Peyer's patch (tissue), 4 donors: ENCODE measurements around the gene MAG. TPM values are rescaled to one million over a fixed set of nuclear protein-coding genes. Genes with fewer than 3 reads are reported as not detected.

Experiments used
- DNase-seq, 3 donors: peaks; one replicate each; pipeline ENCODE4 v3.0.0-alpha.2; 2017 to 2019
- H3K27ac ChIP-seq, 4 donors: fragments of 200-600 bp; sonication (generic); one replicate each; pipeline ENCODE4 v1.5.1; 2016 to 2019
- H3K27me3 ChIP-seq, 2 donors: fragments of 200-600 bp; sonication (generic); one replicate each; pipeline ENCODE4 v1.5.1; 2019
- H3K36me3 ChIP-seq, 3 donors: fragments of 200-600 bp; sonication (generic); one replicate each; pipeline ENCODE4 v1.5.1; 2016 to 2019
- H3K4me1 ChIP-seq, 4 donors: fragments of 200-600 bp; sonication (generic); one replicate each; pipeline ENCODE4 v1.5.1; 2016 to 2019
- H3K4me3 ChIP-seq, 4 donors: fragments of 200-600 bp; sonication (generic); 1 replicate in 3 of 4; 2 replicates in 1 of 4; pipeline ENCODE4 v1.5.1; 2016 to 2019; ENCODE audit warnings: mild to moderate bottlenecking in 1 of 4
- H3K9me3 ChIP-seq, 4 donors: fragments of 200-600 bp; sonication (generic); one replicate each; pipeline ENCODE4 v1.5.1; 2016 to 2019; ENCODE audit warnings: mild to moderate bottlenecking in 1 of 4
- POLR2A ChIP-seq, 2 donors: fragments of 450-650 bp; IDR thresholded peaks; one replicate each; pipeline ENCODE4 v1.5.1; 2017; ENCODE audit warnings: antibody characterized with exemption in 2 of 2, mild to moderate bottlenecking in 2 of 2, moderate library complexity in 2 of 2
- total RNA-seq, 4 donors: library from RNA; depleted of rRNA; stranded (reverse); fragments of >200 nt; gene quantifications; one replicate each; pipeline ENCODE4 v1.1.0, GENCODE V29; 2016
- TF ChIP-seq, protein P1 (sequence below), 6 experiments: fragments of 450-650 bp in 4 of 6; fragments of 200-600 bp in 2 of 6; sonication (generic) in 1 of 6; IDR thresholded peaks; one replicate each; pipeline ENCODE4 v1.5.1; 2017 to 2019; ENCODE audit warnings: antibody characterized with exemption in 6 of 6, mild to moderate bottlenecking in 3 of 6, moderate library complexity in 1 of 6

The MAG gene, protein sequence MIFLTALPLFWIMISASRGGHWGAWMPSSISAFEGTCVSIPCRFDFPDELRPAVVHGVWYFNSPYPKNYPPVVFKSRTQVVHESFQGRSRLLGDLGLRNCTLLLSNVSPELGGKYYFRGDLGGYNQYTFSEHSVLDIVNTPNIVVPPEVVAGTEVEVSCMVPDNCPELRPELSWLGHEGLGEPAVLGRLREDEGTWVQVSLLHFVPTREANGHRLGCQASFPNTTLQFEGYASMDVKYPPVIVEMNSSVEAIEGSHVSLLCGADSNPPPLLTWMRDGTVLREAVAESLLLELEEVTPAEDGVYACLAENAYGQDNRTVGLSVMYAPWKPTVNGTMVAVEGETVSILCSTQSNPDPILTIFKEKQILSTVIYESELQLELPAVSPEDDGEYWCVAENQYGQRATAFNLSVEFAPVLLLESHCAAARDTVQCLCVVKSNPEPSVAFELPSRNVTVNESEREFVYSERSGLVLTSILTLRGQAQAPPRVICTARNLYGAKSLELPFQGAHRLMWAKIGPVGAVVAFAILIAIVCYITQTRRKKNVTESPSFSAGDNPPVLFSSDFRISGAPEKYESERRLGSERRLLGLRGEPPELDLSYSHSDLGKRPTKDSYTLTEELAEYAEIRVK
- 1 to 10 TPM in 1 of 4 donors, not detected in 3; 3.8 TPM for total RNA-seq

DNA sequence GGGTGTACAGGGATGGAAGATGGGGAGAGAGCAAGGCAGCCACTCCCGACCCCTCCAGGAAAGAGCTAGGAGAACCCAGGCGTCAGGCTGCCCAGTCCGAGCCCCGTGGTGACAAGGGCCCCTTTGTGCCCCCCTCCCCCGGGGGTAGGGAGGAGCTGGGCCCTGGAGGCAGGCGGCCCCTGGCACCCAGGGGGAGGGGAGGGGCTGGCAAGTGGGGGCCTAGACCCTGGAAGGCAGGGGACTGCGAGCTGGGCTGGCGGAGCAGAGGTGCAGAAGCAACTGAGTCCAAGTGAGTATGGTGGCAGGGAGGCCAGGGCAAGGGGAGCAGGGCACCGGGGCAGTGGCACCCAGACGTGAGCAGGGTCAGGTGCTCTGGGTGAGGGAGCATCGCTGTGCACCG, at the start of gene MAG:
MAG (plus strand) TSS at position 246 of the 400 bp plus-strand sequence. CDS start 3,248 bp downstream, outside the sequence.
- Histone ChIP-seq H3K27me3 (no peaks in the 10 kb centered on the region), H3K27ac (no peak within 1 kb of the TSS), H3K36me3 (no peaks in the 10 kb centered on the region), H3K9me3 (no peaks in the 10 kb centered on the region), H3K4me3 (no peak within 1 kb of the TSS), H3K4me1 (peaks cover 0 to 5% (median 0%) of the 10 kb centered on the region in 4 donors)
- TF ChIP-seq, protein P1, sequence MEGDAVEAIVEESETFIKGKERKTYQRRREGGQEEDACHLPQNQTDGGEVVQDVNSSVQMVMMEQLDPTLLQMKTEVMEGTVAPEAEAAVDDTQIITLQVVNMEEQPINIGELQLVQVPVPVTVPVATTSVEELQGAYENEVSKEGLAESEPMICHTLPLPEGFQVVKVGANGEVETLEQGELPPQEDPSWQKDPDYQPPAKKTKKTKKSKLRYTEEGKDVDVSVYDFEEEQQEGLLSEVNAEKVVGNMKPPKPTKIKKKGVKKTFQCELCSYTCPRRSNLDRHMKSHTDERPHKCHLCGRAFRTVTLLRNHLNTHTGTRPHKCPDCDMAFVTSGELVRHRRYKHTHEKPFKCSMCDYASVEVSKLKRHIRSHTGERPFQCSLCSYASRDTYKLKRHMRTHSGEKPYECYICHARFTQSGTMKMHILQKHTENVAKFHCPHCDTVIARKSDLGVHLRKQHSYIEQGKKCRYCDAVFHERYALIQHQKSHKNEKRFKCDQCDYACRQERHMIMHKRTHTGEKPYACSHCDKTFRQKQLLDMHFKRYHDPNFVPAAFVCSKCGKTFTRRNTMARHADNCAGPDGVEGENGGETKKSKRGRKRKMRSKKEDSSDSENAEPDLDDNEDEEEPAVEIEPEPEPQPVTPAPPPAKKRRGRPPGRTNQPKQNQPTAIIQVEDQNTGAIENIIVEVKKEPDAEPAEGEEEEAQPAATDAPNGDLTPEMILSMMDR (IDR thresholded peaks at IDR 0.05): no peak
- TF ChIP-seq POLR2A (IDR thresholded peaks at IDR 0.05): no peak
- no peak for DNase-seq

DNA sequence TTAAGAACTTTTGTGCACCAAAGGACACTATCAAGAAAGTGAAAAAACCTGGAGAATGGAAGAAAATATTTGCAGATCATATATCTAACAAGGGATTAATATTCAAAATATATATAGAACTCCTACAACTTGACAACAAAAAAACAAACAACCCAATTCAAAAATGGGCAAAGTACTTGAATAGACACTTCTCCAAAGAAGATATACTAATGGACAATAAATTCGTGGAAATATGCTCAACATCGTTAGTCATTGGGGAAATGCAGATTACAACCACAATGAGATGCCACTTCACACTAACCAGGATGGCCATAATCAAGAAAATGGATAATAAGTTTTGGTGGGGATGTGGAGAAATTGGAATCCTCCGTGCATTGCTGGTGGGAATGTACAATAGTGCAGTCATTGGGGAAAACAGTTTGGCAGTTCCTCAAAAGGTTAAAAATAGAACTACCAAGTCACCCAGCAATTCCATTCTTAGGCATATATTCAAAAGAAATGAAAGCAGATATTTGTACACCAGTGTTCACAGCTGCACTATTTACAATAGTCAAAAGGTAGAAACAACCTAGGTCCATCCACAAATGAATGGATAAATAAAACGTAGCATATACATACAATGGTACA, 45.4 kb upstream of the MAG start:
- Histone ChIP-seq H3K36me3 (peaks cover 0 to 9% (median 0%) of the 10 kb centered on the region in 3 donors), H3K27ac (no peak overlapping the region), H3K27me3 (no peaks in the 10 kb centered on the region), H3K4me1 (peaks cover 0 to 19% (median 0%) of the 10 kb centered on the region in 4 donors), H3K4me3 (no peak overlapping the region), H3K9me3 (no peaks in the 10 kb centered on the region)
- TF ChIP-seq, protein P1 (IDR thresholded peaks at IDR 0.05): no peak
- TF ChIP-seq POLR2A (IDR thresholded peaks at IDR 0.05): no peak
- DNase-seq: peak in 1 of 3 donors; percentile 2

DNA sequence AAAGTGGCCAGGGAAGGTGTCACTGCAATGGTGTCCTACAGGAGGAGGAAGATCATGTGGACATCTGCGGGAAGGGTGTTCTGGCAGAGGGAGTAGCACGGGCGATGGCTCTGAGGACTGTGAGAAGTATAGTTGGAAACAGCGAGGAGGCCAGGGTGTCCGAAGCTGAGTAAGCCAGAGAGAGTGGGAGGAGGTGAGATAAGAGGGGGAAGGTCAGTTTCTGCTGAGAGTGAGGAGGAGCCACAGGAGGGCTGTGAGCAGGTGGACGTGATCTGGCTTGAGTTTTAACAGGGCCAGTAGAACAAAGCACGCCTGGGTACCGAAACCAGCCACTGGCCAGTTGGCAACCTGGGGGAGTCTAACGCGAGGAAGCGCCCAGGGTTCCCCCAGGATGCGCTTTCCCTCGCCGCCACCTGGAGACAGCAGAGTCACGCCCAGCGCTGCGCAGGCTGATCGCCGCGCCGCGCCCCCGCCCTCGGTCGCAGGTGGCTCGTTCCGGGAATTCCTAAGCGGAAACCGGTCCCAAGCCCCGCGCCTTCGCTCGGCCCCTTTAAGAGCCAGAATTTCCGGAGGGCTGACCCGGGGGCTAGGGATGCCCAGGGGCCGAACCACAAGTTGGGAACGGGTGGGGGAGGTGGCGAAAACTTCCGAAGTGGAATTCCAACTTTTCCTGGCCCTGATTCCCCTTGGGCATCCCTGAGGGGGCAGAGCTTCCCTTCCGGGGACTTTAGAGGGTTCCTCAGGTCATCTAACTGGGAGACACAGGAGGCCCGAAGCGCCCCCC, 44.2 kb upstream of the MAG start:
- H3K27me3 ChIP-seq: no peaks in the 10 kb centered on the region
- peaks cover 0 to 9% (median 0%) of the 10 kb centered on the region in 3 donors for H3K36me3 ChIP-seq
- peak overlapping the region; percentile 73 to 90 (median 75) for H3K4me3 ChIP-seq
- TF ChIP-seq, protein P1 (IDR thresholded peaks at IDR 0.05): peak; percentile 41 to 73 (median 63)
- TF ChIP-seq POLR2A (IDR thresholded peaks at IDR 0.05): peak; percentile 30 to 38
- peaks cover 0 to 19% (median 0%) of the 10 kb centered on the region in 4 donors for H3K4me1 ChIP-seq
- no peaks in the 10 kb centered on the region for H3K9me3 ChIP-seq
- peak; percentile 72 to 94 (median 92) for DNase-seq
- peak overlapping the region; percentile 89 to 98 (median 94) for H3K27ac ChIP-seq

DNA sequence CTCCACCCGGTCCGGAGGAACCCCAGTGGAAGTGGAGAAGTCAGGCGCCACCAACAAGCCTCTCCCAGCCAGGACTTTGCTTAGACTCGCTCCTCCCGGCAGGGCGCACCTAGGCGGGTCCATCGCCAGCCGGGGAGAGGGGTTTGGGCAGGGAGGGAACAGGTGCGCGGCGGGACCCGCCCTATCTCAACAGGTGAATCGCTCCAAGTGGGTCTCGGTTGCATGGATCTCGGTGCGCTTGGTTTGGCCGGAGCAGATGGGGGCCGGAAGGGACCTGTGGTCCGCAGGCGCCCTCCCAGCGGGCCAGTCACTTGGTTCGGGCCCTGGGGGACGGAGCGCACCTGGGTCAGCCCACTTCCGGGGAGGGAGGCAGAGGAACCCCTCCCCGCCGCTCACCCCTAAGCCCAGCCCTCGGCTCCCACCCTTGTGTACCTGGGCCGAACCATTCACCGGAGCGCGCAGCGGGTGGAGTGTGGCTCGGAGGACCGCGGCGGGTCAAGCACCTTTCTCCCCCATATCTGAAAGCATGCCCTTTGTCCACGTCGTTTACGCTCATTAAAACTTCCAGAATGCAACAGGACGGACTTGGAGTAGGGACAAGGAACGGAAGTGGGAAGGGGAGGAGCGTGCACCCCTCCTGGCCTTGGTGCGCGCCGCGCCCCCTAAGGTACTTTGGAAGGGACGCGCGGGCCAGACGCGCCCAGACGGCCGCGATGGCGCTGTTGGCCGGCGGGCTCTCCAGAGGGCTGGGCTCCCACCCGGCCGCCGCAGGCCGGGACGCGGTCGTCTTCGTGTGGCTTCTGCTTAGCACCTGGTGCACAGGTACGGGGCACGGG, 43.4 kb upstream of the MAG start, which contains the start of gene LSR:
LSR (plus strand) TSS at position 693 of the 836 bp plus-strand sequence; CDS start at position 714, 21 bp downstream.
- Histone ChIP-seq H3K27ac (peak within 1 kb of the TSS; percentile 89 to 98 (median 94)), H3K9me3 (no peaks in the 10 kb centered on the region), H3K27me3 (no peaks in the 10 kb centered on the region), H3K4me1 (peaks cover 0 to 19% (median 0%) of the 10 kb centered on the region in 4 donors), H3K4me3 (peak within 1 kb of the TSS; percentile 73 to 90 (median 75)), H3K36me3 (peaks cover 0 to 16% (median 0%) of the 10 kb centered on the region in 3 donors)
- TF ChIP-seq, protein P1 (IDR thresholded peaks at IDR 0.05): peak in 2 of 6 experiments; percentile 9 to 18
- peak; percentile 88 to 89 for TF ChIP-seq POLR2A (IDR thresholded peaks at IDR 0.05)
- DNase-seq: peak; percentile 89 to 96 (median 94)
